ENCODE results near the gene SCEL.
"Not testable (repeated sequence)": the region's sequence is repeated elsewhere in the genome, so short reads cannot be mapped to it uniquely, and the experiment has no call there.

Gene SCEL

GRCh38 chr13:77571956-77572355 lies 36.5 kb downstream of the SCEL start:
- no peak for DNase-seq

GRCh38 chr13:77574096-77574495 lies 38.6 kb downstream of the SCEL start:
- no peak for DNase-seq

- DNase-seq: no peak
Observed at GRCh38 chr13:77579959-77580358, 44.5 kb downstream of the SCEL start.

DNA sequence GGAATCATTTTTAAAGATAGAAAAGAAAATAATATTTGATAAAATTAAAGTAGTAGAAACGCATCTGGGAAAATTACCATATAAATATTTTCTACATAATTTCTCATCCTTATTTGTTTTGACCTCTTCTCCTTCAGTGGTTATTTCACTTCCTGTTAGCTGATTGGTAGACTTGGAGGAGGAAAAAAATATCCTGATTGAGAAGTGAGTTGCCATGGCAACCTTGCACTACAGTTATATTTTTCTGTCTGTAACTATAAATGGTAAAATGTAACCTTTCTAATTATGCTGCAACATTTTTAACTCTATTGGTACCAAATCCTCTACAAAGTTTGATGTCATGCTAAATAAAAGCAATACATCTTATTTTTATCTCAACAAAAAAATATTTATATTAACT lies 45.2 kb downstream of the SCEL start:
- no peak for DNase-seq

- DNase-seq: no peak
Observed at GRCh38 chr13:77583581-77583980, 48.1 kb downstream of the SCEL start.

GRCh38 chr13:77584106-77584505 lies 48.6 kb downstream of the SCEL start:
- peak; percentile 43 for DNase-seq

- DNase-seq: no peak
Observed at GRCh38 chr13:77595166-77595810, 59.8 kb downstream of the SCEL start.

DNA sequence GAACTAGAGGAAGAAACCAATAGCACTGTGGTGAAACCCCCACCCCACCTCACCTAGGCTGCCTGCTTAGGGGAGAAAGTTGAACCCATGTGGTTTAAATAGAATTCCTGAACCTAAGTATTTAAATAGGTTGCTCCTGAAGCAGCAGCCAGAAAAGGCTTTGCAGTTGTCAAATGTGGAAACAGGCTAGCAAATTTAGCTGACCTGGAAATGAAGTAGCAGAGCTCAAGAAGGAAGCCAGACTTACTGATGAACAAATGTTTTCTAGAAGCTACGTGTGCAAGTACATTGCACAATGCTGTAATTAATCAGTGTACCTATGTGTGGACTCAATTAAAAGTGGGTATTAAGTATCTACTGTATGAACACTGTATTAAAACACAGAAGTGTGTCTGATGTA lies 61.3 kb downstream of the SCEL start:
- no peak for DNase-seq

DNA sequence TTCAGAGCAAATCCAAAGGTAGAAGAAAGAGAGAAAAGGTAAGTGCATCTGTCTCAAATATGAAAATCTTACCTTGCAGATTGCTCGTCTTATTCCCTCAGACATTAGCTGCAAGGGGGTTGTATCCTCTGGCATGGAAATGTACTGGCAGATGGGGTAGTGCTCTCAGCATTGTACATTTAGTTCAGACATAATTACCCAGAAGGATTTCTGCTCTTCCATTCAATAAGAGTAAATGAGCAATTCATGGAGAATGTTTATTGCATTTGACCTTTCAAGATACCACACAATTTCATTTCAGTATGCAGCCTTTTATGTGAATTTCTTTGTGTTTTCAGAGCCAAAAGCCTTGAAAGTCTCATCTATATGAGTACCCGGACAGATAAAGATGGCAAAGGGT lies 63.8 kb downstream of the SCEL start:
- DNase-seq: no peak

- DNase-seq: no peak
Observed at GRCh38 chr13:77600701-77601100, 65.2 kb downstream of the SCEL start.

GRCh38 chr13:77611068-77611467 lies 75.6 kb downstream of the SCEL start:
- no peak for DNase-seq

DNA sequence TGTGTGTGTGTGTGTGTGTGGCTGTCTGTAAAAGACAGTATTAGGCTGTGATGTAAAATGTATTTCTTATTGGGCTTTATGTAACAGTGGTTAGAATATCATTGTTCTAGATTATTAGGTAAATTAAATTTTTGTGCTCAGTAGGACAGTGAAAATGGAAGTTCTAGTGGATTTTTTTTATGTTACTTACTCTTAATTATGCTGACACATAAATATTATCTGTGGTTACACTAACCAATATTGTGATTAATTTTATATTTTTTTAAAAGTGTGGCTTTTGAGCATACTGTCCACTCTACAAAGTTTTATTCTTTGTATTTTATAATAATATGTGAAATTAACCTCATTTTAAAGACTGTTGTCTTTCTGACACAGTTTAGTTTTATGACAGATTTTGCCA lies 80.5 kb downstream of the SCEL start:
- no peak for DNase-seq

GRCh38 chr13:77619655-77620054 lies 84.1 kb downstream of the SCEL start:
- DNase-seq: no peak

GRCh38 chr13:77620138-77620537 lies 84.6 kb downstream of the SCEL start:
- DNase-seq: no peak

GRCh38 chr13:77623806-77624205 lies 88.3 kb downstream of the SCEL start:
- DNase-seq: no peak

- no peak for DNase-seq
Observed at GRCh38 chr13:77628170-77628569, 92.7 kb downstream of the SCEL start.

DNA sequence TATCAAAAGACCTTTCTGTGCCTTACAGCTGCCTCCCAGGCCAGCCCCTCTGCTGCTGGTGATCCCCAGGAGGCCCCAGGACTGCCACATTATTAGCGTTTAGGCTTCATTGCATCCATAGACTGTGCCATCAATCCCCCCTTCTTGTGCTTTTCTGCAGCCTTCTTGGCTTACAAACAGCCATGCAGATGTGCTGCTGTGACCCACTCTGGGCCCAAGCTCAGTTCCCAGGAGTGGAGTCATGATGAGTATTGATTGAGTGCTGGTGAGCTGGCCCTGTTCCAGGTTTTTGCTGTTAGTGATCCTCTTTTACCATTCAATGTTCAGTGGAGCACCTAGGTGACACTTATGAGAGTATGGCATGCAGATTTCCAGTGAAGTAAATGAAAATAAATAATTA lies 102.1 kb downstream of the SCEL start:
- no peak for DNase-seq

- DNase-seq: no peak
Observed at GRCh38 chr13:77650409-77650808, 114.9 kb downstream of the SCEL start.

GRCh38 chr13:77653301-77653700 lies 117.8 kb downstream of the SCEL start:
- no peak for DNase-seq

DNA sequence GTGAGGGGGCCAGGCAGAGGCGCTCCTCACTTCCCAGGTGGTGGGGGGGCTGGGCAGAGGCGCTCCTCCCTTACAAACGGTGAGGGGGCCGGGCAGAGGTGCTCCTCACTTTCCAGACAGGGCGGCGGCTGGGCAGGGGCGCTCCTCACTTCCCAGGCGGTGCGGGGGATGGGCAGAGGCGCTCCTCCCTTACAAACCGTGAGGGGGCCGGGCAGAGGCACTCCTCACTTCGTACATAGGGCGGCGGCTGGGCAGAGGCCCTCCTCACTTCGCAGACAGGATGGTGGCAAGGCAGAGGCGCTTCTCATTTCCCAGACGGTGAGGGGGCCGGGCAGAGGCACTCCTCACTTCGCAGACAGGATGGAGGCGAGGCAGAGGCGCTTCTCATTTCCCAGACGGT lies 124.5 kb downstream of the SCEL start:
- not testable (repeated sequence) for DNase-seq

DNA sequence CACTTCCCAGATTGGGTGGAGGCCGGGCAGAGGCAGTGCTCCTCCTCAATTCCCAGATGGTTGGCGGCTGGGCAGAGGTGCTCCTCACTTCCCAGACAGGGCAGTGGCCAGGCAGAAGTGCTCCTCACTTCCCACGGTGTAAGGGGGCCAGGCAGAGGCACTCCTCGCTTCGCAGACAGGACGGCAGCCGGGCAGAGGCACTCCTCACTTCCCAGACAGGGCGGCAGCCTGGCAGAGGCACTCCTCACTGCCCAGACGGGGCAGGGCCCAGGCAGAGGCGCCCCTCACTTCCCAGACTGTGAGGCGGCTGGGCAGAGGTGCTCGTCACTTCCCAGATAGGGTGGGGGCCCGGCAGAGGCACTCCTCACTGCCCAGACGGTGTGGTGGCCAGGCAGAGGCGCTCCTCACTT lies 125.3 kb downstream of the SCEL start:
- DNase-seq: no peak

DNA sequence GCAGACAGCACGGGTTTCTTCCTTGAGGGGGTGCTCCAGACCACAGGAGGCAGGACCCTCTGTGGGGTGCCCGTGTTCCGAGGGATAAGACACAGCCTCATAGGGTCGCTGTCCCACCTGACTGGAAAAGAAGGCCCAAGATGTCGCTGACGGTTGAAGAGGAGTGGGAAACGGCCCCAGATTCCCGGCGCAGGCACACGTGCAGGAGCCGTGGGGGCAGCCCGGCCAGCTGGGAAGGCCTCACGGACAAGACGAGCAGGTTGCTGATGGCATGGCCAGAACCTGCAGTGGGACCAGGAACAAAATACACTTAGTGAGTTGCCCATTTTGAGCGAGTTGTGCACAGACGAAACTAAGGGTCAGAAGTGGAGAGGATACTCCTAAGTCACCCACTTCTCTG lies 126.8 kb downstream of the SCEL start:
- DNase-seq: not testable (repeated sequence)

DNA sequence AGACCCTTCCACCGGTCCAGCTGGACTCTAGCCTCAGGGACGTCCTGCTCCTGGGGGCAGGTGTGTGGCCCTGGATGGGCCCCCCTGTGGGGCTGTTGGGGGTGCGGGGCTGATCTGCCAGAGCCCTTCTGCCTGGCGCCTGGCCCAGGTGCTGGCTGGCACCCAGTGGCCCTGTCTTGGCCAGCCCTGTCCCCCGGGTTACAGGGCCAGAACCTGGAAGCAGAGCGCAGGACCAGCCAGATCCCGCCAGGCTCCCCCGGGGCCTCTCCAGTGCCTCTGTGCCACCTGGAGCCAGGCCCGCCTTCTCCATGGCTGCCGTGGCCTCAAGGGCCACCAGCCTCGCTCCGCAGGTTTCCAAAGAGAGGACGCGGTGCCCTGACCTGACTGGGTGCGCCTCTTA lies 127.3 kb downstream of the SCEL start:
- not testable (repeated sequence) for DNase-seq

DNA sequence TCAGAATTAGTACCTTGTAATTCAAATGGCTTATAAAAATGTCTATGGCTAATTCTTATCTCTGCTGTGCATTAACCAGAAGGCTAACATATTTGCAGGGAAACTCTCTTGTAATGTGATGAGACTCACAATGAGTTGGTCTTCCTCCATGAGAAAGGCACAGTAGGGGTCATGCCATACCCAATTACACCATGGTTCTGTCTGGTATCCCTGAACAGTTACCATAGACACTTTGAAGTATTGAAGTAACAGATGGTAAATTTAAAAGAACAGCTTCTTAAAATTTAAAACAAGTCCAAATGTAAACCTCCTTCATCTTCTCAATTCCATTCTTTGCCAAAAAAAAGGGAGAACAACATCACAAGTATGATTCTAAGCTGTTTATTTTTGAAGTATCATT lies 139.3 kb downstream of the SCEL start:
- DNase-seq: no peak

DNA sequence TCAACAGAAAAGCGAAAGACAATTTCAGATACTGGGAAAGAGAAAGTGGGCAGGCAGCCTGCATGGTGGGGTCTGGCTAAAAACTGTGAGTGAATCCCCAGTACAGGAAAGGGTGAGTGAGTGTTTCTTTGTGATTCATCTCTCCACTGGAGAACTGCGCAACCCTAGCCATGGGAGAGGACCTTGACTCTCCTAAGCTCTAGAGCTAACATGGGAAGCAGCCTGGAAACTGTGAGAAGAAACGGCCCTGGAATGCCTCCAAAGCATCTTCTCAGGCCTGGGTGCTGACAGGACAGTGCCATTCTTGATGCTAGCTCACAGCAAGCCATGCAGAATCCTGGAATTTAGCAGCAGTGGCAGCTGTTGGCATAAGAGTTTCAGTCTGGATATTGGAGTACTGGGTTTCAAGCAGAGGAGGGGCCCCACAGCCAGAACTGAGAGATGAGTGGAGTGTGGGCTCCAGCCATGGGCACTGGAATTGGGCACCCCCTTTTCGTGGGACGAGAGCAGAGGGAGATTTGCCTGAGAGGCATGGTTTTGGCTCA lies 143.3 kb downstream of the SCEL start:
- no peak for DNase-seq

All from DMS153 (cell line).